BE2C (cell line): ENCODE data around the gene ATP6V1A.

Experiments used
- DNase-seq: peaks from one replicate; pipeline ENCODE4 v3.0.0-alpha.2; 2020
- H3K27me3 ChIP-seq: fragments of 250-450 bp; sonication (Bioruptor Pico); 2 replicates; pipeline ENCODE4 v1.5.1; 2020; ENCODE audit warnings: mild to moderate bottlenecking
- H3K36me3 ChIP-seq: fragments of 250-450 bp; sonication (Bioruptor Pico); 2 replicates; pipeline ENCODE4 v1.5.1; 2020; ENCODE audit warnings: mild to moderate bottlenecking
- H3K4me1 ChIP-seq: fragments of 250-450 bp; sonication (Bioruptor Pico); 2 replicates; pipeline ENCODE4 v1.5.1; 2020
- H3K4me3 ChIP-seq: 2 replicates; pipeline ENCODE4 v1.5.1; 2011; ENCODE audit warnings: low read depth, low read length
- H3K9me3 ChIP-seq: fragments of 250-450 bp; sonication (Bioruptor Pico); 2 replicates; pipeline ENCODE4 v1.5.1; 2020
- CTCF ChIP-seq: IDR thresholded peaks from 2 replicates; pipeline ENCODE4 v1.5.1; 2012; ENCODE audit warnings: mild to moderate bottlenecking, low read depth, low read length

The ATP6V1A gene

GRCh38 chr3:113819866-113820265, 73.0 kb downstream of the ATP6V1A start:
- Histone ChIP-seq H3K27me3 (no peaks in the 10 kb centered on the region), H3K36me3 (no peaks in the 10 kb centered on the region), H3K9me3 (no peaks in the 10 kb centered on the region), H3K4me1 (no peaks in the 10 kb centered on the region), H3K4me3 (no peak overlapping the region)
- no peak for TF ChIP-seq CTCF
- DNase-seq = no peak

- no peak overlapping the region for H3K4me3 ChIP-seq
- no peaks in the 10 kb centered on the region for H3K9me3 ChIP-seq
- no peaks in the 10 kb centered on the region for H3K4me1 ChIP-seq
- no peak for DNase-seq
- H3K27me3 ChIP-seq = no peaks in the 10 kb centered on the region
- no peaks in the 10 kb centered on the region for H3K36me3 ChIP-seq
- peak; percentile 41; the same call in 1 of the 2 replicates for TF ChIP-seq CTCF
Measured at GRCh38 chr3:113825090-113825489, 78.3 kb downstream of the ATP6V1A start.

- Histone ChIP-seq H3K9me3 (no peaks in the 10 kb centered on the region; the same call in 1 of the 2 replicates), H3K4me3 (no peak overlapping the region), H3K27me3 (no peaks in the 10 kb centered on the region), H3K36me3 (no peaks in the 10 kb centered on the region), H3K4me1 (no peaks in the 10 kb centered on the region)
- TF ChIP-seq CTCF = no peak
- no peak for DNase-seq
Measured at GRCh38 chr3:113828600-113828999, 81.8 kb downstream of the ATP6V1A start.

- no peaks in the 10 kb centered on the region; the same call in 1 of the 2 replicates for H3K9me3 ChIP-seq
- H3K36me3 ChIP-seq = no peaks in the 10 kb centered on the region
- no peaks in the 10 kb centered on the region for H3K4me1 ChIP-seq
- H3K4me3 ChIP-seq = no peak overlapping the region
- DNase-seq = no peak
- no peaks in the 10 kb centered on the region for H3K27me3 ChIP-seq
- no peak for TF ChIP-seq CTCF
Measured at GRCh38 chr3:113829576-113830354, 82.9 kb downstream of the ATP6V1A start.

- DNase-seq = no peak
- Histone ChIP-seq H3K27me3 (no peaks in the 10 kb centered on the region), H3K4me1 (no peaks in the 10 kb centered on the region), H3K36me3 (no peaks in the 10 kb centered on the region), H3K4me3 (no peak overlapping the region), H3K9me3 (no peaks in the 10 kb centered on the region; the same call in 1 of the 2 replicates)
- no peak for TF ChIP-seq CTCF
Measured at GRCh38 chr3:113831103-113831355, 84.2 kb downstream of the ATP6V1A start.

- no peak for DNase-seq
- Histone ChIP-seq H3K4me3 (no peak overlapping the region), H3K9me3 (no peaks in the 10 kb centered on the region; the same call in 1 of the 2 replicates), H3K36me3 (no peaks in the 10 kb centered on the region), H3K4me1 (no peaks in the 10 kb centered on the region), H3K27me3 (no peaks in the 10 kb centered on the region)
- no peak for TF ChIP-seq CTCF
Measured at GRCh38 chr3:113832477-113833164, 85.8 kb downstream of the ATP6V1A start.
